BJ (cell line): ENCODE measurements around the gene CLCN5. TPM values are rescaled to one million over a fixed set of nuclear protein-coding genes. Genes with fewer than 3 reads are reported as not detected.

ENCODE experiments used
- CTCF ChIA-PET: fragments of 350-600 bp; formaldehyde crosslinking; extraction: SDS; loops from one replicate; lab custom pipeline; 2021; ENCODE audit warnings: antibody characterized with exemption, inconsistent platforms; lab: Yijun Ruan, JAX
- POLR2A ChIA-PET: fragments of 300-600 bp; sonication (Branson Sonifier 250); formaldehyde crosslinking; extraction: SDS; loops from one replicate; lab custom pipeline; 2021; ENCODE audit warnings: antibody characterized with exemption; lab: Charles Lee
- DNase-seq: peaks from one replicate; pipeline ENCODE4 v3.0.0-alpha.2; 2011; ENCODE audit warnings: low read depth
- H3K27me3 ChIP-seq: 2 replicates; pipeline ENCODE4 v1.6.0; 2011; ENCODE audit warnings: low read length; ENCODE audit not compliant: control insufficient read depth, insufficient read depth
- H3K36me3 ChIP-seq: 2 replicates; pipeline ENCODE4 v1.5.1; 2011; ENCODE audit warnings: low read length; ENCODE audit not compliant: control insufficient read depth, insufficient read depth
- H3K4me3 ChIP-seq: 2 replicates; pipeline ENCODE4 v1.5.1; 2011; ENCODE audit warnings: low read depth, mild to moderate bottlenecking, control low read depth, low read length
- CTCF ChIP-seq: IDR thresholded peaks from 2 replicates; pipeline ENCODE4 v1.5.1; 2011; ENCODE audit warnings: low read depth, mild to moderate bottlenecking, control low read depth, inconsistent platforms, low read length, moderate library complexity; ENCODE audit not compliant: insufficient read depth
- polyA plus RNA-seq: library from polyadenylated mRNA; depleted of rRNA; stranded (reverse); fragments of >200 nt; gene quantifications from 2 replicates; pipeline ENCODE4 v1.2.3, GENCODE V29; 2011

The CLCN5 gene
- polyA plus RNA-seq, 1 experiment, result 1.3 TPM

DNA sequence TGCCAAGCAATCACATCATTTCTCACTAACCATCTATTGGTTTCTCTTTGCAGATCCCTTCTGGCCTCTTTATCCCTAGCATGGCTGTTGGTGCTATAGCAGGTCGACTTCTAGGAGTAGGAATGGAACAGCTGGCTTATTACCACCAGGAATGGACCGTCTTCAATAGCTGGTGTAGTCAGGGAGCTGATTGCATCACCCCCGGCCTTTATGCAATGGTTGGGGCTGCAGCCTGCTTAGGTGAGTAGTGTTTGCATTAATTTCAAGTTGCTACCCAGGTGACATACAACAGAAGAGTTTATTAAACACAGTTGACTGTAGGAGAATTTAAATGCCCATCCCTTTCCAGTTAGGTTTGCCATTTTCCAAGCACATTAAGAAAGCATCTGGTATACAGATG is 166.2 kb downstream of the CLCN5 start:
- POLR2A ChIA-PET, result no interaction called here
- CTCF ChIA-PET, result no interaction called here
- Histone ChIP-seq H3K27me3 (no peaks in the 10 kb centered on the region), H3K4me3 (no peak overlapping the region), H3K36me3 (no peaks in the 10 kb centered on the region)
- TF ChIP-seq CTCF, result no peak
- no peak for DNase-seq

- ChIA-PET POLR2A (no interaction called here), CTCF (no interaction called here)
- DNase-seq, result no peak
- TF ChIP-seq CTCF, result no peak
- Histone ChIP-seq H3K36me3 (no peaks in the 10 kb centered on the region), H3K4me3 (no peak overlapping the region), H3K27me3 (no peaks in the 10 kb centered on the region)
Observed at GRCh38 chrX:50093625-50094024, 171.2 kb downstream of the CLCN5 start.

GRCh38 chrX:50097071-50097470 is 174.7 kb downstream of the CLCN5 start:
- ChIA-PET CTCF (no interaction called here), POLR2A (no interaction called here)
- DNase-seq, result no peak
- Histone ChIP-seq H3K27me3 (no peaks in the 10 kb centered on the region), H3K36me3 (no peaks in the 10 kb centered on the region), H3K4me3 (no peak overlapping the region)
- no peak for TF ChIP-seq CTCF

GRCh38 chrX:50098241-50098640 is 175.8 kb downstream of the CLCN5 start:
- CTCF ChIA-PET, result interaction anchor here (1.1 to 1.5 kb wide), 2 partner anchors 179 to 214 kb away, joined by 3 read pairs; no protein-coding TSS in a partner anchor
- DNase-seq, result no peak
- POLR2A ChIA-PET, result no interaction called here

DNA sequence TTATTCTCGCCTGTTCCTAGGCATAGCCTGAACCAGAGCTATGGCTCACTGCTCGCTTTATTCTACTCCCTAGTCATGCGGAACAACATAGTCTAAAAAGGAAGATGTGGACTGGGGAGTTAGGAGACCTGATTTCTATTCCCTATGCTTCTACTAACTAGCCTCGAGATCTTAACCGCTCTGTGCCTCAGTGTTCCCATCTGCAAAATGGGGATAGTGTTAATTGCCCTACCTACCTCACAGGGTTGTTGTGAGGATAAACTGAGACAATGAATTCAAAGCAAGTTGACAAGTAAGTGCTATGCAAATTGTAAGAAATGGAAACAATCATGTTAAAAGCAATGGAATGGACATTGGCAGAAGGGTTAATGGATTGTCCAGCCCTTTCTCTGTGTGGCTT is 176.4 kb downstream of the CLCN5 start:
- no peak for TF ChIP-seq CTCF
- no peak overlapping the region for H3K4me3 ChIP-seq
- H3K36me3 ChIP-seq, result no peaks in the 10 kb centered on the region
- no peak for DNase-seq
- POLR2A ChIA-PET, result no interaction called here
- CTCF ChIA-PET, result interaction anchor here (1.1 to 1.5 kb wide), 3 partner anchors 108 to 215 kb away, joined by 3 to 5 read pairs (median 3); no protein-coding TSS in a partner anchor
- no peaks in the 10 kb centered on the region for H3K27me3 ChIP-seq

More at GRCh38 chrX:50098241-50098640, 175.8 kb downstream of the CLCN5 start:
- no peaks in the 10 kb centered on the region for H3K27me3 ChIP-seq
- H3K4me3 ChIP-seq, result no peak overlapping the region
- no peak for TF ChIP-seq CTCF
- no peaks in the 10 kb centered on the region for H3K36me3 ChIP-seq
